Neural cell (in vitro differentiated cells): ENCODE measurements around the gene MSI2. TPM values are rescaled to one million over a fixed set of nuclear protein-coding genes. Genes with fewer than 3 reads are reported as not detected.

Experiments used
- H2AFZ ChIP-seq: fragments of 200-600, 300-800 bp; sonication (generic), shearing (Covaris generic); 2 replicates; pipeline ENCODE4 v1.6.0; 2014; ENCODE audit warnings: low read depth, mild to moderate bottlenecking, antibody characterized with exemption, low read length, moderate library complexity
- H3F3A ChIP-seq: fragments of 200-600 bp; shearing (Covaris generic); 2 replicates; pipeline ENCODE4 v1.6.1; 2016; ENCODE audit warnings: mild to moderate bottlenecking, moderate library complexity, mixed read lengths, antibody characterized with exemption, low read length; ENCODE audit not compliant: insufficient read depth, poor library complexity, severe bottlenecking
- H3K27ac ChIP-seq: fragments of 200-600, 300-800 bp; sonication (generic), shearing (Covaris generic); 2 replicates; pipeline ENCODE4 v1.5.1; 2014; ENCODE audit warnings: mild to moderate bottlenecking, low read length, moderate library complexity
- H3K27me3 ChIP-seq: fragments of 300-800, 200-600 bp; sonication (generic), shearing (Covaris generic); 2 replicates; pipeline ENCODE4 v1.6.0; 2014; ENCODE audit warnings: mild to moderate bottlenecking, low read depth, low read length, moderate library complexity; ENCODE audit not compliant: insufficient read depth
- H3K36me3 ChIP-seq: fragments of 300-800, 200-600 bp; sonication (generic), shearing (Covaris generic); 2 replicates; pipeline ENCODE4 v1.5.1; 2014; ENCODE audit warnings: mild to moderate bottlenecking, antibody characterized with exemption, low read length, moderate library complexity; ENCODE audit not compliant: insufficient read depth
- H3K4me2 ChIP-seq: fragments of 300-800, 200-600 bp; sonication (generic), shearing (Covaris generic); 2 replicates; pipeline ENCODE4 v1.6.0; 2014; ENCODE audit warnings: mild to moderate bottlenecking, low read length
- H3K4me3 ChIP-seq: fragments of 300-800, 200-600 bp; sonication (generic), shearing (Covaris generic); 2 replicates; pipeline ENCODE4 v1.5.1; 2014; ENCODE audit warnings: mild to moderate bottlenecking, low read length, moderate library complexity
- H3K79me2 ChIP-seq: fragments of 200-600 bp; shearing (Covaris generic); replicated peaks from 2 replicates; pipeline ENCODE4 v1.6.0; 2014; ENCODE audit warnings: mild to moderate bottlenecking, low read length, moderate library complexity; ENCODE audit not compliant: insufficient read depth
- H3K9ac ChIP-seq: fragments of 300-800, 200-600 bp; sonication (generic), shearing (Covaris generic); 2 replicates; pipeline ENCODE4 v1.6.1; 2016; ENCODE audit warnings: mild to moderate bottlenecking, low read length, mixed read lengths
- H3K9me2 ChIP-seq: fragments of 200-600 bp; shearing (Covaris generic); 2 replicates; pipeline ENCODE4 v1.6.1; 2016; ENCODE audit warnings: mild to moderate bottlenecking, low read length, mixed read lengths; ENCODE audit not compliant: insufficient read depth
- H3K9me3 ChIP-seq: fragments of 200-600, 300-800 bp; sonication (generic), shearing (Covaris generic); 2 replicates; pipeline ENCODE4 v1.6.1; 2016; ENCODE audit warnings: mild to moderate bottlenecking, mixed run types, low read length, moderate library complexity, mixed read lengths
- H4K20me1 ChIP-seq: fragments of 200-600 bp; shearing (Covaris generic); 2 replicates; pipeline ENCODE4 v1.6.1; 2016; ENCODE audit warnings: mild to moderate bottlenecking, mixed run types; ENCODE audit not compliant: insufficient read depth
- CTCF ChIP-seq: fragments of 450-650 bp; IDR thresholded peaks from 2 replicates; pipeline ENCODE4 v1.5.1; 2014; ENCODE audit warnings: antibody characterized with exemption, mild to moderate bottlenecking, moderate library complexity; ENCODE audit not compliant: poor library complexity, severe bottlenecking
- EP300 ChIP-seq: fragments of 450-650 bp; conservative IDR thresholded peaks from 2 replicates; pipeline ENCODE4 v1.6.1; 2014; ENCODE audit warnings: antibody characterized with exemption, mild to moderate bottlenecking, moderate library complexity; ENCODE audit not compliant: poor library complexity, severe bottlenecking
- EZH2 ChIP-seq: fragments of 200-600, 300-800 bp; shearing (Covaris generic), sonication (generic); IDR thresholded peaks from 2 replicates; pipeline ENCODE4 v1.6.1; 2014; ENCODE audit warnings: antibody characterized with exemption, low read length, borderline replicate concordance, mild to moderate bottlenecking; ENCODE audit not compliant: insufficient read depth, poor library complexity, severe bottlenecking
- MXI1 ChIP-seq: fragments of 450-650 bp; conservative IDR thresholded peaks from 2 replicates; pipeline ENCODE4 v1.6.1; 2014; ENCODE audit warnings: antibody characterized with exemption, mild to moderate bottlenecking; ENCODE audit not compliant: poor library complexity, severe bottlenecking
- POLR2AphosphoS5 ChIP-seq: IDR thresholded peaks from 2 replicates; pipeline ENCODE4 v1.6.1; 2012
- RAD21 ChIP-seq: fragments of 450-650 bp; conservative IDR thresholded peaks from 2 replicates; pipeline ENCODE4 v1.6.1; 2014; ENCODE audit warnings: antibody characterized with exemption, mild to moderate bottlenecking, moderate library complexity
- REST ChIP-seq: IDR thresholded peaks from 2 replicates; pipeline ENCODE4 v1.6.1; 2012; ENCODE audit warnings: borderline replicate concordance
- SMC3 ChIP-seq: fragments of 450-650 bp; conservative IDR thresholded peaks from 2 replicates; pipeline ENCODE4 v1.6.1; 2014; ENCODE audit warnings: antibody characterized with exemption, mild to moderate bottlenecking, moderate library complexity; ENCODE audit not compliant: poor library complexity
- TAF1 ChIP-seq: IDR thresholded peaks from 2 replicates; pipeline ENCODE4 v1.6.1; 2012; ENCODE audit warnings: low read depth
- polyA plus RNA-seq: library from polyadenylated mRNA; depleted of rRNA; stranded (reverse); fragments of >200 nt; gene quantifications from 2 replicates; pipeline ENCODE4 v1.2.3, GENCODE V29; 2014

The MSI2 gene
- polyA plus RNA-seq, 1 donor from 2014 or later: 61.4 TPM

GRCh38 chr17:57387575-57387974, 131.3 kb downstream of the MSI2 start:
- H3K9ac ChIP-seq: no peak overlapping the region
- no peak overlapping the region for H2AFZ ChIP-seq
- peaks cover 21% of the 10 kb centered on the region for H3K79me2 ChIP-seq
- TF ChIP-seq REST (no peak), EZH2 (no peak), POLR2AphosphoS5 (no peak), CTCF (no peak), MXI1 (no peak), RAD21 (no peak), TAF1 (no peak), EP300 (no peak), SMC3 (no peak)
- no peak overlapping the region for H3K4me3 ChIP-seq
- no peaks in the 10 kb centered on the region for H3K36me3 ChIP-seq
- H3K27ac ChIP-seq: no peak overlapping the region
- H3K9me2 ChIP-seq: no peaks in the 10 kb centered on the region
- H4K20me1 ChIP-seq: no peaks in the 10 kb centered on the region
- no peaks in the 10 kb centered on the region for H3K9me3 ChIP-seq
- H3F3A ChIP-seq: no peaks in the 10 kb centered on the region
- no peak overlapping the region for H3K4me2 ChIP-seq
- no peaks in the 10 kb centered on the region for H3K27me3 ChIP-seq

GRCh38 chr17:57388131-57388725, 131.9 kb downstream of the MSI2 start:
- H3K9me3 ChIP-seq: no peaks in the 10 kb centered on the region
- no peak overlapping the region for H2AFZ ChIP-seq
- peaks cover 27% of the 10 kb centered on the region for H3K79me2 ChIP-seq
- H4K20me1 ChIP-seq: no peaks in the 10 kb centered on the region
- no peaks in the 10 kb centered on the region for H3K36me3 ChIP-seq
- TF ChIP-seq EZH2 (no peak), RAD21 (no peak), TAF1 (no peak), CTCF (no peak), REST (no peak), POLR2AphosphoS5 (no peak), EP300 (no peak), SMC3 (no peak), MXI1 (no peak)
- no peak overlapping the region for H3K4me2 ChIP-seq
- no peak overlapping the region for H3K9ac ChIP-seq
- H3K9me2 ChIP-seq: no peaks in the 10 kb centered on the region
- no peak overlapping the region for H3K27ac ChIP-seq
- no peaks in the 10 kb centered on the region for H3F3A ChIP-seq
- no peaks in the 10 kb centered on the region for H3K27me3 ChIP-seq
- H3K4me3 ChIP-seq: no peak overlapping the region
